Neutrophil (primary cell): Measurements from ENCODE around the gene PPP6R2.
"Not testable (repeated sequence)": the region's sequence is repeated elsewhere in the genome, so short reads cannot be mapped to it uniquely, and the experiment has no call there.

ENCODE experiments used
- H3K27ac ChIP-seq: fragments of 200-600 bp; sonication (generic); 2 replicates; pipeline ENCODE4 v1.5.1; 2016; ENCODE audit warnings: mild to moderate bottlenecking, moderate library complexity
- H3K27me3 ChIP-seq: fragments of 200-600 bp; sonication (generic); 2 replicates; pipeline ENCODE4 v1.6.0; 2016; ENCODE audit warnings: mild to moderate bottlenecking
- H3K36me3 ChIP-seq: fragments of 200-600 bp; sonication (generic); 2 replicates; pipeline ENCODE4 v1.5.1; 2017
- H3K4me1 ChIP-seq, 2 experiments: fragments of 200-600 bp in 1 of 2; sonication (generic) in 1 of 2; 1 replicate in 1 of 2; 2 replicates in 1 of 2; pipeline versions ENCODE4 v1.5.1 to v1.6.1; 2013 to 2016; ENCODE audit warnings: low read depth in 1 of 2, low read length in 1 of 2, mild to moderate bottlenecking in 1 of 2, moderate library complexity in 1 of 2; ENCODE audit not compliant: control insufficient read depth in 1 of 2, insufficient read depth in 1 of 2
- H3K4me3 ChIP-seq, 2 experiments: fragments of 200-600 bp in 1 of 2; sonication (generic) in 1 of 2; 1 replicate in 1 of 2; 2 replicates in 1 of 2; pipeline ENCODE4 v1.5.1; 2013 to 2016; ENCODE audit warnings: low read depth in 1 of 2, low read length in 1 of 2, mild to moderate bottlenecking in 1 of 2, moderate library complexity in 1 of 2
- H3K9me3 ChIP-seq: fragments of 200-600 bp; sonication (generic); 2 replicates; pipeline ENCODE4 v1.5.1; 2016
- TF ChIP-seq, protein P1 (sequence below): fragments of 200-600 bp; sonication (generic); IDR thresholded peaks from 2 replicates; pipeline ENCODE4 v1.5.1; 2016; ENCODE audit warnings: antibody characterized with exemption

PPP6R2 gene

DNA sequence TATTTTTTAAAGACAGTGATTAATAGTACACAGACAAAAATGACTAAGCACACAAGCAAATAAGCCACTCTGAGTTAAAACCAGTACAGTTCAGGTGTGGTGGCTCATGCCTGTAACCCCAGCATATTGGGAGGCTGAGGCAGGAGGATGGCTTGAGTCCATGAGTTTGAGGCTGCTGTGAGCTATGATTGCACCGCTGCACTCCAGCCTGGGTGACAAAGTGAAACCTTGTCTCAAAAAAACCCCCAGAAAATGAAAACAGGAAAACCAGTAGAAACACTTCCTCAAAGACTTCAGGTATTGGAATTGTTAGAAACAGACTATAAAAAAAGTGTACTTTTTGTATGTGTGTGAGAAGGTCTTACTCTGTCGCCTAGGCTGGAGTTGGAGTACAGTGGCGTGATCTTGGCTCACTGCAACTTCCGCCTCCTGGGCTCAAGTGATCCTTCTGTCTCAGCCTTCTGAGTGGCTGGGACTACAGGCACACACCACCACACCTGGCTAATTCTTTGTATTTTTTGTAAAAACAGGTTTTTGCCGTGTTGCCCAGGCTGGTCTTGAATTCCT lies 33.0 kb downstream of the PPP6R2 start:
- Histone ChIP-seq H3K9me3 (no peaks in the 10 kb centered on the region), H3K27me3 (no peaks in the 10 kb centered on the region), H3K36me3 (peaks cover 51% of the 10 kb centered on the region), H3K4me1 (no peaks in the 10 kb centered on the region), H3K27ac (peak overlapping the region; percentile 34), H3K4me3 (no peak overlapping the region)
- TF ChIP-seq, protein P1, sequence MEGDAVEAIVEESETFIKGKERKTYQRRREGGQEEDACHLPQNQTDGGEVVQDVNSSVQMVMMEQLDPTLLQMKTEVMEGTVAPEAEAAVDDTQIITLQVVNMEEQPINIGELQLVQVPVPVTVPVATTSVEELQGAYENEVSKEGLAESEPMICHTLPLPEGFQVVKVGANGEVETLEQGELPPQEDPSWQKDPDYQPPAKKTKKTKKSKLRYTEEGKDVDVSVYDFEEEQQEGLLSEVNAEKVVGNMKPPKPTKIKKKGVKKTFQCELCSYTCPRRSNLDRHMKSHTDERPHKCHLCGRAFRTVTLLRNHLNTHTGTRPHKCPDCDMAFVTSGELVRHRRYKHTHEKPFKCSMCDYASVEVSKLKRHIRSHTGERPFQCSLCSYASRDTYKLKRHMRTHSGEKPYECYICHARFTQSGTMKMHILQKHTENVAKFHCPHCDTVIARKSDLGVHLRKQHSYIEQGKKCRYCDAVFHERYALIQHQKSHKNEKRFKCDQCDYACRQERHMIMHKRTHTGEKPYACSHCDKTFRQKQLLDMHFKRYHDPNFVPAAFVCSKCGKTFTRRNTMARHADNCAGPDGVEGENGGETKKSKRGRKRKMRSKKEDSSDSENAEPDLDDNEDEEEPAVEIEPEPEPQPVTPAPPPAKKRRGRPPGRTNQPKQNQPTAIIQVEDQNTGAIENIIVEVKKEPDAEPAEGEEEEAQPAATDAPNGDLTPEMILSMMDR = no peak

- not testable (repeated sequence) for H3K4me1 ChIP-seq, H3K4me3 ChIP-seq, H3K27me3 ChIP-seq, H3K27ac ChIP-seq, H3K9me3 ChIP-seq
- peaks cover 22% of the 10 kb centered on the region for H3K36me3 ChIP-seq
Measured at GRCh38 chr22:50381021-50381555, 38.0 kb downstream of the PPP6R2 start.

DNA sequence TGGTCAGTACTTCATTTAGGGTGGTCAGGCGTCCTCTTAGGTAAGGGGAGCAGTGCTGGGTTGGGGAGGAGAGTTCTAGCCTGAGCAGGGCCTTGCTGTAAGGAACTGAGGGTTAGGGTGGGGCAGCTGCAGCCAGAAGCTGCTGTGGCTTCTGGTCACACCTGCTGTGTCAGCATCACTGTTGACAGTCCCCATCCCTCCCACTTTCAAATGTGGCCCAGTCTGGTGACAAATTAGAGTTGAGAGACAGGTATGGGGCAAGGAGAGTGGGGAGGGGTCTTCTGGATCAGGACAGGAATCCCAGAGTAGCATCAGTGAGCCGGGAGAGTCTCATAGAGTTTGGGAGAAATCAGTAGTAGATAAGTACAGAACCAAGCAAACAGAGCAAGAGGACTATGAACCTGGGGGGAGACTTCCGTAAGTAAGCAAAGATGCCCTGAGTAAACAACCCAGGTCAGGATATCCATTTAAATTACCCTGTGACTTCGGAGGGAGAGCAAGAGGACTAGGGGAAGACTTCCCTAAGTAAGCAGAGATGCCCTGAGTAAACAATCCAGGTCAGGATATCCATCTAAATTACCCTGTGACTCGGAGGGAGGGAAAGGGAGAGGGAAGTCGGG lies 53.7 kb downstream of the PPP6R2 start:
- Histone ChIP-seq H3K4me3 (no peak overlapping the region), H3K27ac (no peak overlapping the region), H3K36me3 (peaks cover 32% of the 10 kb centered on the region), H3K4me1 (peaks cover 20 to 25% of the 10 kb centered on the region in 2 experiments), H3K27me3 (no peaks in the 10 kb centered on the region), H3K9me3 (no peaks in the 10 kb centered on the region)
- TF ChIP-seq, protein P1 = no peak

- H3K27ac ChIP-seq, H3K27me3 ChIP-seq, H3K9me3 ChIP-seq, H3K4me3 ChIP-seq: not testable (repeated sequence)
- Histone ChIP-seq H3K36me3 (peaks cover 32% of the 10 kb centered on the region), H3K4me1 (peaks cover 21 to 25% of the 10 kb centered on the region in 2 experiments)
Measured at GRCh38 chr22:50397371-50398060, 54.4 kb downstream of the PPP6R2 start.

DNA sequence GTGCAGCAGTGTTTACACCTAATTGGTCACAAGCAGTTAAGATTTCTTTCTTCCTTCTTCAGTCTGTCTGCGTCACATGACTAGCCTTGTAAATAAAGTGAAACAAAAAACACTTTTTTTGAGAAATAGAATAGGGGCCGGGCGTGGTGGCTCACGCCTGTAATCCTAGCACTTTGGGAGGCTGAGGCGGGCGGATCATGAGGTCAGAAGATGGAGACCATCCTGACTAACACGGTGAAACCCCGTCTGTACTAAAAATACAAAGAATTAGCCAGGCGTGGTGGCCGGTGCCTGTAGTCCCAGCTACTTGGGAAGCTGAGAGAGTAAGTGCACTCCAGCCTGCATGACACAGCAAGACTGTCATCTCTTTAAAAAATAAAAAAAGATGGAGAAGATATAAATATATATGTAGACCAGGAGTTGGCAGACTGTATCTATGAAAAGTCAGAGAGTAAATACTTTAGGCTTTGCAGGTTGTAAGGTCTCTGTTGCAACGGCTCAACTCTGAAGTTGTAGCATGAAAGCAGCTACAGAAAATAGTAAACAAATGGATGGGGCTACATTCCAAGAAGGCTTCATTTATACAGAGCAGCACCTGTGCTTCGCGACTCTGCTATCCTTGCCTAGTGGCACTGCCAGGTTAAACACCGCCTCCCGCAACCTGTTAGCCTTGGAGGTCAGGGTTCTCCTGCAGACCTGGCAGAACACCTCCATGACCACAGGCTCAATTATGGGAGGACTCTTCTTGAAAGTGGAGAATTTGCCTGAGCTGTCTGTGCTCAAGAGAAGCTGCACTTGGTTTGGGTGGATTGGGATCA lies 55.9 kb downstream of the PPP6R2 start:
- H3K4me3 ChIP-seq = peak overlapping the region in 1 of 2 experiments; percentile 21
- peaks cover 31 to 35% of the 10 kb centered on the region in 2 experiments for H3K4me1 ChIP-seq
- H3K27ac ChIP-seq = peak overlapping the region; percentile 85

More for the DNA sequence above, 55.9 kb downstream of the PPP6R2 start:
- TF ChIP-seq, protein P1 = no peak
- Histone ChIP-seq H3K36me3 (peaks cover 24% of the 10 kb centered on the region), H3K9me3 (no peaks in the 10 kb centered on the region), H3K27me3 (no peaks in the 10 kb centered on the region)
